ENCODE data around the gene ST6GALNAC6.

The ST6GALNAC6 gene

GRCh38 chr9:127862075-127863011 is 37.1 kb downstream of the ST6GALNAC6 start:
- no peak for DNase-seq
- H3K4me3 Mint-ChIP-seq, result no peak overlapping the region
- peaks cover 68% of the 10 kb centered on the region for H3K4me1 Mint-ChIP-seq
- no peaks in the 10 kb centered on the region for H3K9me3 Mint-ChIP-seq
- no peak for TF ChIP-seq CTCF (IDR thresholded peaks at IDR 0.05)
- H3K27me3 Mint-ChIP-seq (ENCODE audit: low read depth, poor library complexity), result peaks cover 9% of the 10 kb centered on the region
- no peaks in the 10 kb centered on the region for H3K36me3 Mint-ChIP-seq (ENCODE audit: low read depth)
- H3K27ac Mint-ChIP-seq, result no peak overlapping the region

GRCh38 chr9:127860779-127861178 is 38.6 kb downstream of the ST6GALNAC6 start:
- Mint-ChIP-seq H3K9me3 (no peaks in the 10 kb centered on the region), H3K4me1 (peaks cover 70% of the 10 kb centered on the region), H3K4me3 (no peak overlapping the region), H3K27ac (peak overlapping the region; percentile 54), H3K27me3 (ENCODE audit: low read depth, poor library complexity) (peaks cover 9% of the 10 kb centered on the region), H3K36me3 (ENCODE audit: low read depth) (no peaks in the 10 kb centered on the region)
- no peak for TF ChIP-seq CTCF (IDR thresholded peaks at IDR 0.05)
- DNase-seq, result no peak

- Mint-ChIP-seq H3K4me1 (peaks cover 67% of the 10 kb centered on the region), H3K9me3 (no peaks in the 10 kb centered on the region), H3K4me3 (no peak overlapping the region), H3K27ac (peak overlapping the region; percentile 54), H3K36me3 (ENCODE audit: low read depth) (no peaks in the 10 kb centered on the region), H3K27me3 (ENCODE audit: low read depth, poor library complexity) (peaks cover 9% of the 10 kb centered on the region)
- no peak for TF ChIP-seq CTCF (IDR thresholded peaks at IDR 0.05)
- no peak for DNase-seq
Observed at GRCh38 chr9:127860260-127860659, 39.1 kb downstream of the ST6GALNAC6 start.

- Mint-ChIP-seq H3K4me3 (no peak overlapping the region), H3K4me1 (peaks cover 63% of the 10 kb centered on the region), H3K9me3 (no peaks in the 10 kb centered on the region), H3K27me3 (ENCODE audit: low read depth, poor library complexity) (peaks cover 5% of the 10 kb centered on the region), H3K27ac (peak overlapping the region; percentile 97), H3K36me3 (ENCODE audit: low read depth) (no peaks in the 10 kb centered on the region)
- no peak for DNase-seq
- TF ChIP-seq CTCF (IDR thresholded peaks at IDR 0.05), result no peak
Observed at GRCh38 chr9:127858041-127858512, 41.3 kb downstream of the ST6GALNAC6 start.

GRCh38 chr9:127857278-127857677 is 42.1 kb downstream of the ST6GALNAC6 start:
- Mint-ChIP-seq H3K9me3 (no peaks in the 10 kb centered on the region), H3K36me3 (ENCODE audit: low read depth) (no peaks in the 10 kb centered on the region), H3K4me3 (no peak overlapping the region), H3K4me1 (peaks cover 63% of the 10 kb centered on the region), H3K27ac (no peak overlapping the region), H3K27me3 (ENCODE audit: low read depth, poor library complexity) (peaks cover 5% of the 10 kb centered on the region)
- no peak for DNase-seq
- TF ChIP-seq CTCF (IDR thresholded peaks at IDR 0.05), result no peak
